C4-2B (cell line): ENCODE data around the gene MTERF1.

Experiments used
- CTCF ChIP-seq: fragments of 450-650 bp; conservative IDR thresholded peaks from 2 replicates; pipeline ENCODE4 v1.5.1; 2017; ENCODE audit warnings: mild to moderate bottlenecking
- ZFX ChIP-seq: fragments of 450-650 bp; IDR thresholded peaks from 2 replicates; pipeline ENCODE4 v1.6.1; 2017

- TF ChIP-seq CTCF (no peak), ZFX (no peak)
These were observed 8.4 kb downstream of the MTERF1 start for GRCh38 chr7:91872069-91872468.
